Endothelial cell (in vitro differentiated cells): Measurements from ENCODE around the gene NENF. TPM values are rescaled to one million over a fixed set of nuclear protein-coding genes. Genes with fewer than 3 reads are reported as not detected.

ENCODE experiments used
- DNase-seq: peaks from one replicate; pipeline ENCODE4 v3.0.0; 2021; ENCODE audit warnings: low spot score
- H3K27ac Mint-ChIP-seq: one replicate; pipeline ENCODE4 v1.8.0; 2021; ENCODE audit warnings: mixed read lengths, inconsistent platforms; ENCODE audit not compliant: unreplicated experiment
- H3K27me3 Mint-ChIP-seq: one replicate; pipeline ENCODE4 v1.8.0; 2021; ENCODE audit warnings: mild to moderate bottlenecking, moderate library complexity, mixed read lengths, inconsistent platforms; ENCODE audit not compliant: unreplicated experiment
- H3K36me3 Mint-ChIP-seq: one replicate; pipeline ENCODE4 v1.8.0; 2021; ENCODE audit warnings: mild to moderate bottlenecking, low read depth, mixed read lengths, inconsistent platforms; ENCODE audit not compliant: unreplicated experiment
- H3K4me1 Mint-ChIP-seq: one replicate; pipeline ENCODE4 v1.8.0; 2021; ENCODE audit warnings: mild to moderate bottlenecking, mixed read lengths, inconsistent platforms; ENCODE audit not compliant: unreplicated experiment
- H3K4me3 Mint-ChIP-seq: one replicate; pipeline ENCODE4 v1.8.0; 2021; ENCODE audit warnings: mild to moderate bottlenecking, mixed read lengths, inconsistent platforms; ENCODE audit not compliant: unreplicated experiment
- H3K9me3 Mint-ChIP-seq: one replicate; pipeline ENCODE4 v1.8.0; 2021; ENCODE audit warnings: mixed read lengths, inconsistent platforms; ENCODE audit not compliant: unreplicated experiment
- total RNA-seq: library from RNA; stranded (reverse); fragmentation: NEBNext Ultra II Directional; extraction: Animal tissue kit (Norgen Biotek cat#: 25700); gene quantifications from one replicate; pipeline ENCODE4 v1.2.1, GENCODE V29; 2021; ENCODE audit not compliant: unreplicated experiment
- TF ChIP-seq, protein P1 (sequence below): fragments of 200-600 bp; sonication (generic); IDR thresholded peaks from one replicate; pipeline ENCODE4 v1.5.0; 2021; ENCODE audit warnings: antibody characterized with exemption; ENCODE audit not compliant: unreplicated experiment

Gene NENF
- total RNA-seq, 1 donor from 2014 or later: 25.6 TPM

DNA sequence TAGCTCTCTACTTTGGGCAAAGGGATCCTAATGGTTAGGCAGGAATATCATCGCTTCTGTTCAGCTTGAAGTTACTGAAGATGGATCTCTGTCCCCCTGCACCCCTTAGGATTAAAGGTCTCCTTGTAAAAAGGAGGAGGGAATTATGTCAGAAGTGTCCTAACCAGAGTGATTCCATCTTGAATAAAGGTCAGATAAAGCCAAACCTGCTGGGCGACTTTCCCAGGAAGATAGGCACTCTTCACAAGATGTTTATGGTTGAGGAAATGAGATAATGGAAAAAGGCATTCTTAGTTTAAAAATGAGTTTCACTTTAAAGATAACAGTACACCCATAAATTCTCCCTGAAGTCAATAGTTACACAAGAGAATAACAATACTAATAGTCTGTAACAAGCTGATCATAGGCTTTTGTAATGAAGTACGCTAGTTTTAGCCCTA lies 1.7 kb upstream of the NENF start:
- Mint-ChIP-seq H3K27ac (no peak overlapping the region), H3K4me3 (no peak overlapping the region), H3K36me3 (no peaks in the 10 kb centered on the region), H3K9me3 (no peaks in the 10 kb centered on the region), H3K27me3 (peaks cover 3% of the 10 kb centered on the region), H3K4me1 (peaks cover 20% of the 10 kb centered on the region)
- TF ChIP-seq, protein P1, sequence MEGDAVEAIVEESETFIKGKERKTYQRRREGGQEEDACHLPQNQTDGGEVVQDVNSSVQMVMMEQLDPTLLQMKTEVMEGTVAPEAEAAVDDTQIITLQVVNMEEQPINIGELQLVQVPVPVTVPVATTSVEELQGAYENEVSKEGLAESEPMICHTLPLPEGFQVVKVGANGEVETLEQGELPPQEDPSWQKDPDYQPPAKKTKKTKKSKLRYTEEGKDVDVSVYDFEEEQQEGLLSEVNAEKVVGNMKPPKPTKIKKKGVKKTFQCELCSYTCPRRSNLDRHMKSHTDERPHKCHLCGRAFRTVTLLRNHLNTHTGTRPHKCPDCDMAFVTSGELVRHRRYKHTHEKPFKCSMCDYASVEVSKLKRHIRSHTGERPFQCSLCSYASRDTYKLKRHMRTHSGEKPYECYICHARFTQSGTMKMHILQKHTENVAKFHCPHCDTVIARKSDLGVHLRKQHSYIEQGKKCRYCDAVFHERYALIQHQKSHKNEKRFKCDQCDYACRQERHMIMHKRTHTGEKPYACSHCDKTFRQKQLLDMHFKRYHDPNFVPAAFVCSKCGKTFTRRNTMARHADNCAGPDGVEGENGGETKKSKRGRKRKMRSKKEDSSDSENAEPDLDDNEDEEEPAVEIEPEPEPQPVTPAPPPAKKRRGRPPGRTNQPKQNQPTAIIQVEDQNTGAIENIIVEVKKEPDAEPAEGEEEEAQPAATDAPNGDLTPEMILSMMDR: no peak
- no peak for DNase-seq

DNA sequence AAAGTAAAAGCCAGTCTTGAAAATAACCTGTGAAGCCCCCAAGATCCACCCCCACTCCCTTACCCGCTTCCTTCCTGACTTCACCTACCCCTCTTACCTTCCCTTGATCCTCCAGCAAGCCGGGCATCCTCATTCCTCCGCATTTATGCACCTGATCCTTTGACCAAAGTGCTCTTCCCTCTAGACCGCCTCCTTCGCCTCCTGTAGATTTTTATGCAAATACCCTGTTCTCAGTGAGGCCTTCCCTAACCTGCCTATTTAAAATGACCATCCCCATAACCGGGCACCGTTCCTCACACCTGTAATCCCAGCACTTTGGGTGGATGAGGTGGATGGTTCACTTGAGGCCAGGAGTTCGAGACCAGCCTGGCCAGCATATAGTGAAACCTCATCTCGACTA lies 1.1 kb upstream of the NENF start:
- Mint-ChIP-seq H3K4me3 (no peak overlapping the region), H3K4me1 (peaks cover 20% of the 10 kb centered on the region), H3K36me3 (no peaks in the 10 kb centered on the region), H3K27ac (no peak overlapping the region), H3K27me3 (peaks cover 3% of the 10 kb centered on the region), H3K9me3 (no peaks in the 10 kb centered on the region)
- TF ChIP-seq, protein P1: no peak
- no peak for DNase-seq

DNA sequence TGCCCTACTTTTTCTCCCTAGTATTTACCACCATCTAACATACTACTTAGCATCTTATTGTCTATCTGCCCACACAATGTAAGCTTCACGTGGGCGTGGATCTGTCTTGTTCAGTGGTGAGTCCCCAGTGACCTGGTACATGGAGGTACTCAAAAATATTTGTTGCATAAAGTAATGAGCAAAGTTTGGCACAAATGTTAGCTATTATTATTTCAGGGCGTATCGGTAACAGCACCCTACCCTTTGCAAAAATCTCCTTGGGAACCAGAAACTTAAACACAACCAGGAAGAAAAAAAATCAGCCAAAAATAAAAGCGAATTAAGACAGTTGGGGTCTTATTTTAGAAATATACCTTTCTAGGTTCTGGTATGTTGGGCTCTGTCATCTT lies 454 bp upstream of the NENF start:
- H3K4me3 Mint-ChIP-seq: peak overlapping the region; percentile 88
- H3K36me3 Mint-ChIP-seq: no peaks in the 10 kb centered on the region
- no peak for DNase-seq
- TF ChIP-seq, protein P1: no peak
- no peak overlapping the region for H3K27ac Mint-ChIP-seq
- H3K9me3 Mint-ChIP-seq: no peaks in the 10 kb centered on the region
- H3K4me1 Mint-ChIP-seq: peaks cover 20% of the 10 kb centered on the region
- H3K27me3 Mint-ChIP-seq: peaks cover 3% of the 10 kb centered on the region

DNA sequence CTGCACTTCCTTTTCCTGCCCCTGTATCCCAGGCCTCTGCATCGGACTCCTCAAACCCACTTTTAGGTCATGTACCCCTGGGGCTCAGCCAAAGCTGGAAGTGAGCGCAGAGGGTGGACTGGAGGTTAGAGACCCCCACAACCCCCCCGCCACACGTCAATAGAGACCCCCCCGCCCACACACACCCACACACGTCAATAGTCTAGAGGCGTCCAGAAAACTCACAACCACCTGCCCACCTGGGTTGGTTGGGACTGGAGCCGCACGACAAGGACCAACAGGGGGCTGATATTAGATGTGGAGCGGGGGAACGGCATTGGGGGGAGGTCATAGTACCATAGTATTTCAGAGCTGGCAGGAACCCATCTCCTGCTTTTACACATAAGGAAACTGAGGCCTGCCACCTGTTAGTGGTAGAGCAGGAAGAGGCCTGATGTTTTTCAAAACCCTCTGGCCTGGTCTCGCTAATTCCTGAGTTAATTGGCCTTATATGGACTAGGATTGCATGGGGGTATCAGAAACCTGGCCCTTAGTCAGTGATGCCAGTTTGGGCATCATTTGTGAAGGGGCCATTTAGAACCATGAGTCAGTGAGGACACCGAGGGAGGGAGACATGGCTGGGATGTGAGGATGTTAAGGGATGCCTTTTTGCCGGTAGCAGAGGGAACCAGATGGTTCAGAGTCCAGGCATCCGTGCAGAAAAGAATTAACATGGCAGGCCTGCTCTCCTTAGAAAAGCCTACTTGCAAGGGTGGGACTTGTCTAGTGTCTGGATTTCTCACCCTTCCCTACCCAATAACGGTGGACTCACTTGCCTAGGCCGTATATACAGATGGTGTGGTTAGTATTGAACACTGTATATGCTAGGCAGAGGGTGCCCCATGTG lies 1.1 kb downstream of the NENF start:
- no peak for DNase-seq
- Mint-ChIP-seq H3K4me3 (peak overlapping the region; percentile 79), H3K27me3 (peaks cover 3% of the 10 kb centered on the region), H3K36me3 (no peaks in the 10 kb centered on the region), H3K4me1 (peaks cover 20% of the 10 kb centered on the region), H3K27ac (no peak overlapping the region), H3K9me3 (no peaks in the 10 kb centered on the region)
- TF ChIP-seq, protein P1: no peak

DNA sequence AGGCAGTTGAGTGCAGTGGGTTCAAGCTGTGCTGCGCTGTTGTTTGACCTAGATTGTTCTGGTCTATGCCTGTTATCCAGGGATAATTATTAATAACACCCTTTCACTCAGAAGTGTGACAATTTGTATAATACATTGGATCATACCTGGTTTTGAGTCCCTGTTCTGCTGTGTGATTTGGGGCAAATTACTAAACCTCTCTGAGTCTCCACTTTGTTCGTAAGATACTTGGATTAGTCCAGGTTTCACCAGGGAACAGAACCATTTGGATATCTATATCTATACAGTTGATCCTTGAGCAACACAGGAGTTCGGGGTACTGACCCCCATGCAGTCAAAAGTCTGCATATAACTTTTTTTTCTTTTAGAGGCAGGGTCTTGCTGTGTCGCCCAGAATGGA lies 2.3 kb downstream of the NENF start:
- H3K27ac Mint-ChIP-seq: no peak overlapping the region
- TF ChIP-seq, protein P1: no peak
- peaks cover 5% of the 10 kb centered on the region for H3K27me3 Mint-ChIP-seq
- H3K4me1 Mint-ChIP-seq: peaks cover 20% of the 10 kb centered on the region
- H3K4me3 Mint-ChIP-seq: no peak overlapping the region
- no peaks in the 10 kb centered on the region for H3K36me3 Mint-ChIP-seq
- DNase-seq: no peak
- H3K9me3 Mint-ChIP-seq: no peaks in the 10 kb centered on the region
